OCI-LY1 (cell line): ENCODE results near the gene PAM.

ENCODE experiments used
- CTCF ChIP-seq: fragments of 200-600 bp; sonication (generic), shearing (Covaris generic); IDR thresholded peaks from 2 replicates; pipeline ENCODE4 v1.5.1; 2017; ENCODE audit warnings: mild to moderate bottlenecking, antibody characterized with exemption, low read length, moderate library complexity, mixed read lengths
- EZH2 ChIP-seq: fragments of 200-600 bp; sonication (generic), shearing (Covaris generic); IDR thresholded peaks from 2 replicates; pipeline ENCODE4 v1.8.0; 2017; ENCODE audit warnings: borderline replicate concordance, mixed run types, mild to moderate bottlenecking, antibody characterized with exemption, low read length, moderate library complexity, mixed read lengths

- TF ChIP-seq CTCF (no peak), EZH2 (no peak)
Measured at GRCh38 chr5:102959055-102959454, 203.9 kb downstream of the PAM start.
